WI38 (cell line): ENCODE measurements around the gene VIPR2.
A peak's percentile ranks its signal among the peaks of the same experiment; 100 is the strongest.

Source experiments
- H3K4me3 ChIP-seq: 2 replicates; pipeline ENCODE4 v1.5.1; 2011; ENCODE audit warnings: low read depth, mild to moderate bottlenecking, control low read depth, low read length
- TF ChIP-seq, protein P1 (sequence below): IDR thresholded peaks from 2 replicates; pipeline ENCODE4 v1.5.1; 2012; ENCODE audit warnings: low read depth, mild to moderate bottlenecking, control low read depth, low read length

Gene VIPR2

DNA sequence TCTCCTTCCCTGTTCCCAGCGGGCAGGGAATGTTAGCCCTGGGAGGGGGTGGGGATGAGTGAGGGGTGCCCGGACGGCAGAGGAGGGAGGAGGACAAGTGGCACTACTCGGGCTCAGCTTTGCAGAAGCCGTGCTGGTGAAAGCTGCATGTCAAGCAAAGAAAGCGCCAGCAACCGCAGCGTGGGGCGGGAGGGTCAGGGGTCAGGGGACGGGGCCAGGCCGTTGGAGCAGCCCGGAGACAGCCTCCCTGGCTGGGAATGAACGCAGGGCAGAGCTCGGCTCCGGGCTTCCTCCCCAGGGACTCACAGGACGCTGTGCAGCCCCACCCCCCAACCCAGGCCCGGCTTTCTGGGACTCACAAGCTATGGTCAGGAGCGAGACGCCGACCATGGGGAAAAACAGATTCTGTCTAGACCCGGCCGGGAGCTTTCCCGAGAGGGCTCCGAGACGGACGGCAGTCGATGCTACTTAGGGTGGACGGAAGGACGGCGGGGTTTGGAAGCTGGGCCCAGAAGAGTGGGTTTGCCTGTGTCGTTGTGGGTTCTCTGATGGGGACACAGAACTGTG, 113.4 kb downstream of the VIPR2 start:
- H3K4me3 ChIP-seq, result no peak overlapping the region; the same call in 1 of the 2 replicates
- TF ChIP-seq, protein P1, sequence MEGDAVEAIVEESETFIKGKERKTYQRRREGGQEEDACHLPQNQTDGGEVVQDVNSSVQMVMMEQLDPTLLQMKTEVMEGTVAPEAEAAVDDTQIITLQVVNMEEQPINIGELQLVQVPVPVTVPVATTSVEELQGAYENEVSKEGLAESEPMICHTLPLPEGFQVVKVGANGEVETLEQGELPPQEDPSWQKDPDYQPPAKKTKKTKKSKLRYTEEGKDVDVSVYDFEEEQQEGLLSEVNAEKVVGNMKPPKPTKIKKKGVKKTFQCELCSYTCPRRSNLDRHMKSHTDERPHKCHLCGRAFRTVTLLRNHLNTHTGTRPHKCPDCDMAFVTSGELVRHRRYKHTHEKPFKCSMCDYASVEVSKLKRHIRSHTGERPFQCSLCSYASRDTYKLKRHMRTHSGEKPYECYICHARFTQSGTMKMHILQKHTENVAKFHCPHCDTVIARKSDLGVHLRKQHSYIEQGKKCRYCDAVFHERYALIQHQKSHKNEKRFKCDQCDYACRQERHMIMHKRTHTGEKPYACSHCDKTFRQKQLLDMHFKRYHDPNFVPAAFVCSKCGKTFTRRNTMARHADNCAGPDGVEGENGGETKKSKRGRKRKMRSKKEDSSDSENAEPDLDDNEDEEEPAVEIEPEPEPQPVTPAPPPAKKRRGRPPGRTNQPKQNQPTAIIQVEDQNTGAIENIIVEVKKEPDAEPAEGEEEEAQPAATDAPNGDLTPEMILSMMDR, result no peak

DNA sequence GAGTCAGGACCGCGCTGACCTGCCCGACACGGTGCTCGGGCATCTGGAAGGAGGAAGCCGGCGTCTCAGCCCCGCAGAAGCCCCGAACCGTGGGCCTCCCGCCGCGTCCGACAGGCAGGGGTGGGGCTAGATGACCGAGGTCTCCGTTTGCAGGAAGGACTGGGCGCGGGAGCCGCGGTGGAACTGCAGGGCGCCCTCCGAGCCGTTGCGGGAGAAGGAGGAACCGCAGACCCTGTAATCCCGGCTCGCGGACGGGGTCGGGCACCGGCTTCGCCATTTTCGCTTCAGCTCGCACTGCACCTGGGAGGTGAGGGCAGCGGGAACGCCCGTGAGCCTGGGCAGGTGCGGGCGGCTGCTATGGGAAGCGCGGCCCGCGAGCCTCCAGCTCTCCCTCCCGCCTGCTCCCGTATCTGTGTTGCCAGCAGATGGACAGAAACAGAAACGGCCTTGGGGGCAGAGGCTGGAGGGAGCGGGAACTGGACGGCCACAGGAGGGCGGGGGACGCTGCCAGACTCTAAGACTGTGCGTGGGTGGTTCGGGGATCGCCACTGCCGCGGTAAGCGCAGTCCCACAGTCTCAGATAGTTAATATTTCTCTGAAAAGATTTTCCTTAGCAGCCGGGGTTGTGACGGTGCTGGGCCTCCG, 114.1 kb downstream of the VIPR2 start:
- TF ChIP-seq, protein P1, result no peak

DNA sequence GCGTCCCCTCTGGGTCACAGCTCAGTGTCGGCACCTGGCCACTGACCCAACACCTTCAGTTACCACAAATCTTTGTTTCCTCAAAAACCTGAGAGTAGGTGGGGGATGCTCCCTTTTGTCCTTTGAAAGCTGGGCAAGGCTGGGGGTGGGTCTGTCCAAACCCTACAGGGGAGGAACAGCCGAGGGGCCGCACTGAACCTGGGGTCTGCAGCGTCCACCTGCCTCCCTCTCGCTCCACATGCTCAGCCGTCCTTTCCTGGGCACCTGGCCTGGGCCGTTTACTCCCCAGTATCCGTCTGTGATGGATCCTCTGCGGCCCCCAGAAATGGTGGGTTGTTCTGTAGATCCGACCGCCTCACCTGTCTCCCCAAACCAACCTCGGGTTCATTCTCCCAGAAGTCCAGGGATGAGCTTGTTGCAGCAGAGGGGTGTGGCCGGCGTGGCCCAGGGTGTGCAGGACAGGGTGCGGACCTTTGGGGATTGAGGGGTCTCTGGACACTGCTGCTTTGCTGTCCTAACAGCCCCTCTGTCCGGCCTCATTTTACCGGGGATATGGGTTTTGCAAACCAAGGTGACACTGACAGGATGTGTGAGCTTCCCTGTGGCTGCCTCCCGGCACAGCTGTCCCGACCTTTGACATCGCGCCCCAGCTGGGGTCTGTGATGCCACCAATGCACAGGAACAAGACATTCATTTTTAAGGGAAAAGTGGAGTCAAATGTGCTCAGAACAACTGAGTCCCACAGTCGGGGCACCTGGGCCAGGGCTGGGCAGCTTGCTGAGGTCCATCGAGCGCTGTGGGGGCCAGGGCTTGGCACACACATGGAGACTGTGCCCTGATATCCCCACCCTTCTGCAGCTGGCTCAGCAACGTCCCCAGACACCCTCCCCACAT, 115.9 kb downstream of the VIPR2 start:
- H3K4me3 ChIP-seq, result no peak overlapping the region
- TF ChIP-seq, protein P1, result no peak

More for the DNA sequence above, 114.1 kb downstream of the VIPR2 start:
- peak overlapping the region; percentile 34 for H3K4me3 ChIP-seq

DNA sequence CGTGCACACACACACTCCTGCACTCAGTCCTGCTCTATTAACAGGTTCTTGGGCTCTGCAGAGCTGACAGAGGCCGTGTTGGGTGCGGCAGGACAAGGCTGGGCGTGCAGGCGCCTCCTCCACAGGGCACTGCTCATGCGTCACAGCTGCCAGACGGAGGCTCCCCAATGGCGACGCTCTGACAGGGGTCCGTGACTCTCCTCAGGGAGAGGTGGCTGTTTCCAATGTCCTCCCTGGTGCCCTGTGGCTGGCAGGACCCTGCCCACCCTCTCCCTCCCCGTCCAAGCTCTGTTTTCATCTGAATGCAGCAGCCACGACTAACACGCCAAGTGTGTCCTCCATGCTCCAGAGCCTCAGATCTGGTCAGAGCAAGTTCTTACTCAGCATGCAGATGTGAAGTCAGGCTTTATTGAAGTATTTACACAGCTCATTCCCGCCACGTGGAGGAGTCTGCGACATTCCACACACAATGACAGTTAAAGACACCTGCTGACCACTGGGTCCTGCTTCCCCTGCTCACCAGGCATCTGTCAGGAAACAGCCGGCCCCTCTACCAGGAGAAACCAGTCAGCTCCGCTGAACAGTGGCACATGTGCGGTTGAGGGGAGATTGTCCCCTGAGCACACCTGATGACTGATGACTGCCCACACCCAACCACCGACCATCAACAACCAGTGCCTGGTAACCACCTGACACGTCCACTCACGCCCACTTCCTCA, 116.7 kb downstream of the VIPR2 start:
- H3K4me3 ChIP-seq, result no peak overlapping the region
- TF ChIP-seq, protein P1, result no peak

DNA sequence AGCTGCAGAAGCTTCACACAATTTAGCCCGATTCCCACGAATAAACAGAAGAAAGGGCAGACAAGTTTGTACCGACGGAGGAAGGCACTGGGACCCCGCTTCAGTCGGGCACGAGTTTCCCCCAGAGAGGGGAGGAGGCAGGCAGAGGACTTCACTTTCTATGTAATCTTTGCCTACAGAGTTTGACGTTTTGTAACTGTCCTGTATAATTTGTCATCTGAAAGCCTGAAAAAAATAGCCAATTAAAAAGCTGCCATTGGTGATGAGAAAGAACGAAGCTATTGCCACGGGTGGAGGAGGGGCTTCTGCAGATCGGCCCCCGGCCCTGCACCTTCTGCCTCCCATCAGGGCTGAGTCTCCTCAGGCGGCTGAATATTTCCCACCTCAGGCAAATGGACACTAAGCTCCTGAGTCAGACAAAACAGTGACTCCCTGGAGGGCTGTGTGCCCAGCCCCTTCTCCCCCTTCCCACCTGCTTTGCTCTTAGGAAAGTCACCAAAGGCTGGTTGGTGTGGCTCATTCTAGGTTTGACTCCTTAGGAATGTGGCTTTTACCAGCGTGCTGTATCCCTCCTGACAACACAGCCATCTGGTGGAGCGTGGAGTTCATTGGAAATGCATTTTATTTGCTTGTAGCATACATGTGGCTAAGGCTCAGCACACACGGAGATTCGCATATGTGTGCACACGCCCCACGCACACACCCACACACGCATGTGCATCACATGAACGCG, 117.4 kb downstream of the VIPR2 start:
- H3K4me3 ChIP-seq, result no peak overlapping the region
- TF ChIP-seq, protein P1, result no peak

DNA sequence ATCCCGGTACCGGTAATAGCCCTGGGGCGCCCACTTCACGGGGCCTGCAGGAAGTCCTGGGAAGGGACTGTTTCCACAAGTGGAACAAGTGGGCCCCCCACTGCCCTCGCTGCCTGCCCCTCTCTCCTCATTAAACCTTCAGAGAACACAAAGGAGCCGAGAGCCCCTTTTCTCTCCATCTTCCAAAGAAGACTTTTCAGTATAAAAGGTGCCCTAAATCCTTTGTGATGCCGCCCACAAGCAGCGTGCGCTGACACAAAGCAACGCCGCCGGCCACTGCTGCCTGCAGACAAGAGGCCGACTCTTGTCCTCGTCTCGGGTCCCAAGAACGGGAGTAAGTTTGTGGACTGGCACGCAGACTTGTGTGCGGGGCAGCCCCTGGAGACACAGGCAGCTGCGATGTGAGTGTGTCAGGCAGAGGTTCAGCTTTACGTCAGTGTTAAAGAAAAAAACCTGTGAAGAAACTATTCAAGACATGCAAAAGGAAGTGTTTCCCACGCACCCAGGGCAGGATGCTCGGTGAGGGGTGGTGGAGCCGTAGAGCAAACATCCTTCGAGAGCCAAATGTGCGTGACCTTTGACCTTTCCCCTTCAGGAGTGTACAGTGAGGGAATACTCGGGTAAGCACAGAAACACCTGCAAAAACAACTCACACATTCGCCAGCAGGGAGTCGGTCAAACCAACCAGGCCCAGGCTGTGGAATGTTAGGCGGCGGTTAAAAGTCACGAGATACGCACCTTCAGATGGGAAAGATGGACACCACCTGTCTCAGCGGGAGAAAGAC, 118.2 kb downstream of the VIPR2 start:
- no peak overlapping the region for H3K4me3 ChIP-seq
- TF ChIP-seq, protein P1, result no peak
